ENCODE measurements around the gene CUTA.

The CUTA gene

DNA sequence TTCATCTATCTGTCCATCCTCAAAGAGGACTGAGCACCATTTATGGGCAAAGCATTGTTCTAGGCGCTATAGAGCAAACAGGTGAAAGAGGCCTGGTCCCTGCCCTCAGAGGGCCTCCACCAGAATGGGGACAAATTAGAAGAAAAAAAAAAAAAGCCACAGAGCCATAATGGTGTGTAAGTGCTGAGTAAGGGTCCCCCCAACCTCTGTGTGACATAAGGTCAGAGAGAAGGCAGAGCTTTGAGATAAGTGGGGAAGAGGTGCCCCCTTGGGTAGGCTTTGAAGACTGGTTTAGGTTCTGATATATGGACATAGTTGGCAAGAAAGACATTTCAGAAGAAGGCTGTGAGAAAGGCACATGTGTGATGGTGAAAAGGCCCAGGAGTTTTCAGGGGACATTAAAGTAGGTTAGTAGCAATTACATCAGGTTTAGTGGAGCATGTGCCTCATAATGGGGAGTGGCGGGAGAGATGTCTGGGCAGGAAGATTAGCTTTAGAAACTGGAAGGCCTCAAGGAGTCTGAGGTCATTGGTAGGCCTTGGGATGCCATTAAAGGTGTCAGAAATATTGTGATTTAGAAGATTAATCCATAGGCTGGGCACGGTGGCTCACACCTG is 21.2 kb upstream of the CUTA start:
- DNase-seq: no peak

DNA sequence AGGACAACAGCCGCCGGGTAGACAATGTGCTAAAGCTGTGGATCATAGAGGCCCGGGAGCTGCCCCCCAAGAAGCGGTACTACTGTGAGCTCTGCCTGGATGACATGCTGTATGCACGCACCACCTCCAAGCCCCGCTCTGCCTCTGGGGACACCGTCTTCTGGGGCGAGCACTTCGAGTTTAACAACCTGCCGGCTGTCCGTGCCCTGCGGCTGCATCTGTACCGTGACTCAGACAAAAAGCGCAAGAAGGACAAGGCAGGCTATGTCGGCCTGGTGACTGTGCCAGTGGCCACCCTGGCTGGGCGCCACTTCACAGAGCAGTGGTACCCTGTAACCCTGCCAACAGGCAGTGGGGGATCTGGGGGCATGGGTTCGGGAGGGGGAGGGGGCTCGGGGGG is 19.8 kb upstream of the CUTA start:
- no peak for DNase-seq

DNA sequence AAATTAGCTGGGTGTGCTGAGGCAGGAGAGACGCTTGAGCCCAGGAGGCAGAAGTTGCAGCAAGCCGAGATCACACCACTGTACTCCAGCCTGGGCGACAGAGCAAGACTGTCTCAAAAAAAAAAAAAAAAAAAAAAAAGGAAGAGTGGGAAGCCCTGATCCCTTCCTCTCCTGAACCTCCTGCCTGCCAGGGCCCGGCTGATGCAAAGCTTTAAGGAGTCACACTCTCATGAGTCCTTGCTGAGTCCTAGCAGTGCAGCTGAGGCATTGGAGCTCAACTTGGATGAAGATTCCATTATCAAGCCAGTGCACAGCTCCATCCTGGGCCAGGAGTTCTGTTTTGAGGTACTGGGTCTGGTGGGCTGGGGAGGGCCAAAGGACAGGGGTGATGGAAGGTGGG is 17.1 kb upstream of the CUTA start:
- DNase-seq: no peak

DNA sequence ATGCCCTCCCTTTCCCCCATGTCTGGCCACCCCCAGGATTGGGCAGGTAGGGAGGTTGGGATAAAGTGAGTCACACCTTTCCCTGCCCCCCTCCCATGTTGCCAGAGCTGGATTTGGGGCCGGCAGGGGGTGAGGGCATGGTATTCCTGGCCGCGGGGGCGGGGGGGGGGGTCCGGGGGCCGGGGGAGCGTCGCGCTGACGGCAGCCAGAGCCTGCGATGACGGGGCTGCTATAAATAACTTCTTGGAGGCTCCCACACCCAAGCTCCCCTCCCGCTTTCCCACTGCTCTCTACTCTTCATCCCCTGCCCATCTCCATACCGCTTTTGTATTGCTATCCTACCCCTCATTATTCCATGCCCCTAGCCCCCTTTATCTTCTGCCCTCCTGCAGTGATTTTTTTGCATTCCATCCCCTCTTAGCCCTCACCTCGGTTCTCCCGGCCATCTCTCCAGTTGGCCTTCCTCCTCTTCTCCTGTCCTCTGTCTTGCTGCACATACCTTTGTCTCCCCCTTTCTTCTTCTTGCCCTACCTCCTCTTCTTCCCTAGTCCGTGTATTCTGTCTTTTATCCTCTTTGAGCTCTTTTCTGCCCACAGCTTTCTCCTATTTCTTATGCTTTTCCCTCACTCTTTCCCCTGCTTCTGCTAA is 15.8 kb upstream of the CUTA start:
- DNase-seq: no peak

DNA sequence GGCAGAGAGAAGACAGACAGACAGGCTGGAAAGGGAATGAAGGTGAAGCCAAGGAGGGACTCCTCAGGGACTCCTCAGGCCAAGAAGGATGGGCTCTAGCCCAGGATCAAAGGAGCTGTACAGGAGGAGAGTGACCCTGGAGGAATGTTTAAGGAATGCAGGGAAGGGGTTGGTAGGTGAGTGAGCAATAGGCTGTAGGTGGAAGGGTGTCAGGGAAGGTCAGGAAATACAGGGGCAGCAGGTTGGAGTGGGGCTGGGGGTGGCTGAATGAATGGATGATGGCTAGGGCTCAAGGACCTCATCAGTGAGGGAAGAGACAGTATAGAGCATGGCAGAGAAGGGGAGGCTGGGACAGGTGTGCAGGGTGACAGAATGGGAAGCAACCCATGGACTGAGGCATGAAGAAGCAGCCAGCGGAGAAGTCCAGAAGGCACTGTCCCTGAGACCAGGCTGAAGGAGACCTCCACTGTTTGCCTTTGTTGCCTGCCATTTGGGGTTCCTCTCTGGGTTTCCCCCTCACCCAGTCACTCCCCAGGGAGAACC is 15.2 kb upstream of the CUTA start:
- DNase-seq: no peak

DNA sequence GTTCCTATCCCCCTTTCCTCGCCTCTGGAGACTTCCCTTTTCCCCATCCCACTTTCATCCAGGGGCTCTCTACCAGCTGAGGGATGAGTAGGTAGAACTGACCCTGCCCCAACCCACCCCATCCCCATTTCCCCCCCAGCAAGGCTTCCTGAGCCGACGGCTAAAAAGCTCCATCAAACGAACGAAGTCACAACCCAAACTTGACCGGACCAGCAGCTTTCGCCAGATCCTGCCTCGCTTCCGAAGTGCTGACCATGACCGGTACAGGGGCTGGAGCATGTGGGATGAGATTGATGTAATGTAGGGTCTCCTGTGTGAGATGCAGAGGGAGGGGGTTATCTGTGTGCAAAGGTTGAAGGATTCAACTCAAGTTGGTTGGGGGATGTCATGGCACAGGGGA is 14.6 kb upstream of the CUTA start:
- DNase-seq: no peak

DNA sequence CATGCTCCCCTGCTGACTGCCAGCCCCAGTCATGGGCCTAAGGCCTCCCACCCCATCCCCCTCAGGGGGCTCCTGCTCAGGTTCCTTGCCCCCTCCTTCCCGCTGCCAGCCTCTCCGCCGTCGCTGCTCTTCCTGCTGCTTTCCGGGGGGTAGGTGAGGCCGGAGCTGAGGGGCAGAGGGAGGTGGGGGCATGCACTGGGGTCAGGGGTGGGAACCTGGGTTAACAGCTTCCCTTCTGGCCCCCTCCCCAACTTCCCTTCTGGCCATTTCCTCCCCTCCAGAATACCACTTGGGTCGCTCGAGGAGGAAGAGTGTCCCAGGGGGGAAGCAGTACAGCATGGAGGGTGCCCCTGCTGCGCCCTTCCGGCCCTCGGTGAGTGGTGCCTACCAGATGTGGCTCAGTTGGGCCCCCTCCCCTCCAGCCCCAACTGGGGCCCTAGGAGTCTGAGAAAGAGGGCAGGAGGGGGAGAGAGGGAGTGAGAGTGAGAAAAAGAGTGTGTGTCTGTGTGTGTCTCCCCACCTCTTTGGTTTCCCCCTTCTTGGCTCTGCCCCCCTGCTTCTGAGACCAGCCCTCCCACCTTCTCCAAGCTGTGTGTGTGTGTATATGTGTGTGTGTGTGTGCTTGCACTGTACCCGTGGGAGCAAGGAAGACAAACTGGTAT is 14.1 kb upstream of the CUTA start:
- DNase-seq: peak; percentile 40

DNA sequence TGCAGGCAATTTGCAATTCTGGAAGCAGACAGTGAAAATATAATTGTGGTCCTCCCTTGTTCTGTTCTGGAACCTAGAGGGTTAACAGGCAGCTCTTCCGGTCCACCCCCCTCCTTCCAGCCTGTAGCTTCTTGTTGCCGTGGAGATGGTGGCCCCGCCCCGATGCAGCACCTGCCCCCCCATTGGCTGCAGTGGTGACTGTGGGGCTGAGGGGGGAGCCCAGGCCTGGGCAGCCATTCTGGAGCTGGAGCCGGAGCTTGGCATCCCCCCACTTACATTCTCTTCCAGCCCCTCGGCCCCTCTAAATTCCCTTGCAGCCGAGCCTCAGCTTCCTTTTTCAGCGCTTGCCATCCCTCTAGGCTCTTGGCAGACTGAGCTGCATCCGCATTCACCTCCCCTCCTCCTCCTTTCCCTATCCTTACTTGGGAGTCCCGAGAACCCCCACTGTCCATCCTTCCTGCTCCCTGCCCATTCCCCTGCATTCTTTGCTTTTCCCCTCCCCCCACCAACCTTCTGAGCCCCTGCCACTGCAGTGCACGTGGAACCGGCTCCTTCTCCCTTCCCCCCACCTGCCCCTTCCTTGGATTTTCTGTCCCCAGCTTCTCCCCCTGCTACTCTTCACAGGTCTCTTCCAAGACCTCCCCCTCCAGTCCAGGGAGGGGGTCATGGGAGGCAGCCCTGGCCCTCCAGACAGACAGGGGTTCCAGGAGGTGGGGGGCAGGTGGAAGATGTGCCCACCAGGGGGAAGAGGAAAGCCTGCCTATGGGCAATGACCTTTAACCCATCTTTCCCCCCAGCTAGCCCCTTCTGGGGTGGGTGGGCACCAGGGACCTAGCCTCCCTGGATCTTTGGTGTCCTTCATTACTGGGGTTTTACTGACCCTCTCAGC is 13.3 kb upstream of the CUTA start:
- DNase-seq: peak; percentile 87

DNA sequence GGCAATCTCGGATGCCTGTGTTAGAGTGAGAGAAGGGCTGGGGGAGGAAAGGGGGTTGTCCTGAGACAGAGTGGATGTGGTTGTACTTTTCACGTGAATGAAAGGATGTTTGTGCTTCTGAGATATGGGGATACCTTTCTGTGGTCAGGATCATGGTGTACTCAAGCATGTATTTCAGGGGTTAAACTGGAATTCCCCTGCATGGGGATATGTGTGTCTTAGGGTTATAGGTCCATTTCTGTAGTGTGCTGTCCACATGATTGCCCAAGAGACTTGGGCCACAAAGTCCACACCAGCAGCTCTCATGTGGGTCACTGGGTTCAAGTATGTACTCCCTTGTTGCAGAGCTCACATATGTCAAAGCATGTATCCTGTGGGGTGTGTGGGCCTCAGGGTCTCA is 12.4 kb upstream of the CUTA start:
- no peak for DNase-seq

DNA sequence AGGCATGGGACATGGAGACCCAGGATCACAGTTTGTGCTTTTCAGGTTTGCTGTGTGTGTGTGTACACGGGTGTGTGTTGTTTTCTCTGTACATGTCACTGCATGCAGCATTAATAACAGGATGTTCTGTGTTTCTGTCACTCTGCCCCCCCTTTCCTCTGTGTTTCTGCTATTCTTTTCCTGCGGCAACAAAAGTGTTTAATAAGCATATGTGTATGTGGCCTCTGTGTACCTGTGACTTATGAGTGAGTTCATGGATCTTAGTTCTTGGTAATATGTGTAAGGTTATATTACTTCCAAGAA is 11.8 kb upstream of the CUTA start:
- DNase-seq: no peak

DNA sequence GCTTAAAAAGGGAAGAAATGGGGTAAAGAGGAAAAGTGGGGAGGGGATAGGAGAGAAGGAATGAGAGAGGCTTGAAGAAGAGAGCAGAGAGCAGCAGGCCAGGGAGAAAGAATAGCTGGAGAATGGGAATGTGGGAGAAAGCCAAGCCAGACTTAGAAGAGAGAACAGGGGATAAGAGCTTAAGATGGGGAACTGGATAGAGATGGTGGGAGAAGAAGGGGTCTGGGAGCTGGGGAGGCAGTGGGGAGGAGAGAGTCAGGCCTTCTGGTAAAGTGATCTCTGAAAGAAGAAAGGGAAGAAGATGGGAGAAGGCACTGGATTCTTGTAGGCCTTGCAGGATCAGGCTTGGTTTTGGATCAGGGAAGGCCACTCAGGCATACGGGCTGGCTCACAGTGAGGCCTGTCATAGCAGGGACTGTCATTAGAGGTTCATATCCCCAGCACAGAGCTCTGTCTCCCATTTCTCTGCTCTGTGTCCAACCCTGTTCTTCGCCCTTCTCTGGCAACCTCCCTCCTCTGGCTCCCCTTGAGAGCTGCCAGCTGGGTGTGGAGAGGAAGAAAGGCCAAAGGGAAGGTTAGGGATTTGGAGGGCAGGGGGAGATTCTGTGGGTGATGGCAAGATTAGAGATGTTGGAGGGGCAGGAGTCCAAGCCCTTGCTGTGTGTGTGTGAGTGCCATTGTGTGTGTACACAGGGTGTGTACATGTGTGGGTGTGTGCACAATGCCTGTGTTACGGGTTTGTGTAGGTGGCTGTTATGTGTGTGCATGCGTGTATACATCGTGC is 11.3 kb upstream of the CUTA start:
- no peak for DNase-seq

DNA sequence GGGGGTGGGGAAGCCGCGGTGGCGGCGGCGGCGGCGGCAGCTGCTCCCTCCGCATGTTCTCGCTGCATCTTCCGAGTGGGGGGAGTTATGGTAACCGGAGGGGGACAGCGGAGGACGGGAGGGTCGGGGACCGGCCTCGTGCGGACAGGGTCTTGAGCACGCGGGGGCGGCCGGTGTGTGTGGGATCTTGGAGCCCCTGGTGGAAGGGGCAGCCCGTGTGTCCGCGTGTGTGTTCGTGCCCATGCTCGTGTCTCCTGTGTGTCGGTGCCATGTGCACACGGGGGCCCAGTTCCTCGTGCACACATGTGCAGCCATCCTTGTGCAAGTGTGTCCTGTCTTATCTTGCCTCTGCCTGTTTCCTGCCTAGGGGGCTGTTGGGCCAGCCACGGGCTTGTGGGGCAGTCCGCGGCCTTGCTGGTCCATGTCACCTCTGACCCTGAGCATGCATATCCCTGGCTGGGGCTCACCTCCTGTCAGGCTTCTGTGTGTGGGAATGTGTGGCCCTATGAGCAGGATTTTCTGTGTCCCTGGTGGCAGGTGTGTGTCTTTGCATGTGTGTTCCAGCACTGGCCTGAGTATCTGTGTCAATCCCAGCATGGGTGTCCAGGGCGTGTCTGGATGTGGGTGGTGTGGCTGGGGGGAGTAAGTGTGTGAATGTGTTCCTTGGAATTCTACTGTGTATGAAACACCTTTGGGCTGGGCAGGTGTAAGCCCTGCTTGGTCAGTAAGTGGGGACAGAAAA is 10.5 kb upstream of the CUTA start:
- DNase-seq: no peak

DNA sequence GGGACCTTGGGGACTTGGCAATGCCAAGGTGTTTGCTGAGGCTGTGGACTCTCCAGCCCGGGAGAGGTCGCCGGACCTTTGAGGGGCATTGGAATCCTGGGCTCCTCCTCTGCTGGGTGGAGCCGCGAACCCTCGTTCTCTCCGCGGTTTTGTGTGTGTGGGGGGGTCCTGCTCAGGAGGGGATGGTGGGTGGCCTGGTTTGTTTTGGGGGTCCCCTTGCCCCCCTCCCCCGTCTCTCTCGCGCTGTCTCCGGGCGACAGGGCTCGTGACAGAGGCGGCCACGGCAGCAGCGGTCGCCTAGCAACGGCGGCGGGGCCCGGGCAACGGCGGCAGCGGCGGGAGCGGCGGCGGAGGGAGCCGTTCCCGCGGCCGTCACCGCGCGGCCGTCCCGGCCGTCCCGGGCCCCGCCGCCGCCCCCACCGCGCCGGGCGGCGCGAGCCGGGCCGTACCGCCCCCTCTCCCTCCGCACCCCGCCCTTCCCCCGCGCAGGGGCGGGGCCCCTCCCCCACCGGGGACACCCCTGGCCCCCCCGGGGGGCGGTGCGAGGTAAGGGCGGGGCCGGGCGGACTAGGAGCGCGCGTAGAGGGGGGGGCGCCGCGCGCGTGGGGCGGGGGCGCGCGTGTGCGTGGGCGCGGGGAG is 9.8 kb upstream of the CUTA start:
- DNase-seq: peak; percentile 69

DNA sequence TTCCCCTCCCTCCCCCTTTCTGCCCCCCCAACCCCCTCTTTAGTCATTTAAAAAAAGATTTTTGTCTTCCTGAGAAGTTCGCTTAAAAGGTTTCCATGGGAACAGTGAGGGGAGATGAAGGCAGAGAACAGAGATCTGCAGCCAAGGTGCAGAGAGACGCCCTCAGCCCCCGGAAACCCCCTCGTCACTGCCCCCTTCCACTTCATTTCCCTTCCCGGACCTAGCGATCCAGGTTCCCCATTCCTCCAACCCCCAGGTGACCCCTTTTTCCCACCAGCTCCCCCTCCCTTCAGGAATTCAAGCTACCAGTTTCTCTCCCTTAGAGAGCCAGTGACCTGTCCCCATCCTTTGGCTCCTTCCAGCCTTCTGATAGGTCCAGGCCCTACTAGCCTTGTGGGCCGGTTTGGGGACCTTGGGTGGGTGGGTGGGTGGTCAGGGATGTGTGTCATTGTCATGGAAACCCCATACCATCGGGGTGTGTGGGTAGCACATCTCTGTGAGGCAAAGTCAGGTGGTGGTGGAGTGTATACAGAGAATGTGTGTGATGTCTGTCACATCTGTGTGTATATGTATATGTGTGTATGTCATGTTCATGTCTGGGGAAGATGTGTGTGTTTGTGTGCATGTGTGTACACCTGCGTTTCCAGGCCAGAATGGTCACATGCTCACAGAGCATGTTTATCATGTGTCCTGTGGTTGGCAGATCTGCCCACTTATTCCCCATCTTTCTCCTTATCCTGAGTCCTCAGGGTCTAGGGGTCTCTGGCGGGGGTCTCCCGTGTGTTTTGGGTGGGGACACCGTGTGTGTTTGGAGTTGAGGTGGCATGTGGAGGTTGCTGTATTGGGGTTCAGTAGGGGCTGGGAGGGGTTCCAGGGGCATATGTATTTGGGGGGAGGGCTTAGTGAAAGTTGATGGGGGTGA is 8.9 kb upstream of the CUTA start:
- peak; percentile 59 for DNase-seq

DNA sequence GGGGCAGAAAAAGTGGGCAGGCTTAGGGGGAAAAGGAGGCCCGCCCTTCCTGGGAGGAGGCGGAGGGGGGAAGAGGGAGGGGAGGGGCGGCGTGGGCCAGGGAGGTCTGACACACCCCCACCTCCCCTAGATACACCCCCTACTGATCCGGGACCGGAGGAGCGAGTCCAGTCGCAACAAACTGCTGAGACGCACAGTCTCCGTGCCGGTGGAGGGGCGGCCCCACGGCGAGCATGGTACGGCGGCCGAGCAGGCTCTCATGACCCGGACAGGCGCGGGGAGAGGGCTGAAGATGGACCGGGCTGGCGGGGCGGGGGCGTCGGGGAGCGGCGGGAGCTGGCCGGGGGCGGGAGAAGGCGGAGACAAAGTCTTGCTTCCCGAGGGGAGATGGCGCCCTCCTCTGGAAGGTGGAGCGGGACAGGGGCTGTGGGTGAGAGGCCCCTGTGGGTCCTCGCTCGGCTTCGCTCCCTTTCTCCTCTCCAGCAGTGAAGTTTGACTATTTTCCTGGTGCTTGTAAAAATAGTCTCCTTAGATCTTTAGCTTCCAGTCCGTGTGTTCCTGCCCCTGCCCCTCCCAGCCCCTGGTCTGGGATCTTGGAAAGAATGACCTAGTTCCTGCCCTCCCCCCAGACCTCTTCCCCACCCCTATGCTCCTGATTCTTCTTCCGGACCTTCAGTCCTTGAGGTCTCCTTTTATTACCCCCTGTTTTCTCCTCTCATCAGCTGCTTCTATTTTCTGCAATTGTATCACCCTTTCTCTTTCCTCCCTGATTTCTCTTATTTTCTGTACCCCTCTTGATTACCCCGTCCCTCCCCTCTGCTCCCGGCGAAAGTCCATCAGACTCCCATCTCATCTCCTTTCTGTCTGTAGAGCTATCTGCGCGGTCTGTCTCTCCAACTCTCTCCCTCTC is 8.0 kb upstream of the CUTA start:
- peak; percentile 89 for DNase-seq

DNA sequence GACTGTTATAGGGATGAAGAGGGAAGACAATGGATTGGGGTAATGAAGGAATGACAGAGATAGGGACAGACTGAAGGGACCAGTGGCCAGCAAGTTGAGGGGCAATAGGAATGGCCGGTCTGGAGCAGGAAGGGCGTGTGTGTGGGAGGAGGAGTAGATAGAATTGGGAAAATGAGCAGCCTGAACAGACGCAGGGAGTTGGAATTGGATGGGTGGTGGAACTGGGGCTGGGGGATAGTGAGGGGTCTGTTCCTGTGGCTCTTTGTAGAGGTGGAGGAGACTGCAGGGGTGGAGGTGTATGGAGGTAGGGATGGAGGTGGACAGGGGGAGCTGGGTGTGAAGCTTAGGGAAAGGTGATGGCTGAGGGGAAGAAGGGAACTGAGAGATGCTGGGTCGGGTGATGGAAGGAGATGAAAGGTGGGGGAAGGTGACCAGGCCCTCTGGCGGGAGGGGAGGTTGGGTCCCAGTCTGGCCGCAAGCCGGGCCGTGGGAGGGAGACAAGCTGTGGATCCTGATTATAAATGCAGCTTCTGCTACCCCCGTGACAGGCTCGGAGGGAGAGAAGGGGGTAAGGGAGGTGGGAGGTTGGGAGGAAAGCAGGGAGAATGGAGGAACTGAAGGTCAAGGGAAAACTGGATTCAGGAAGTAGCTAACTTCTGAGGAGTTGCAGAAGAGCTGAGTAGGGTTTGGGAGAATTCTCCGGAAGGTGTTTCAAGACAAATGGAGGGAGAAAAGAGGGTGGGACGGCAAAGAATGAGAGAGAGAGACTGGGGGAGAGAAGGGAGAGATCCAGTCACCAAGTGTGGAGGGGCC is 7.2 kb upstream of the CUTA start:
- no peak for DNase-seq

DNA sequence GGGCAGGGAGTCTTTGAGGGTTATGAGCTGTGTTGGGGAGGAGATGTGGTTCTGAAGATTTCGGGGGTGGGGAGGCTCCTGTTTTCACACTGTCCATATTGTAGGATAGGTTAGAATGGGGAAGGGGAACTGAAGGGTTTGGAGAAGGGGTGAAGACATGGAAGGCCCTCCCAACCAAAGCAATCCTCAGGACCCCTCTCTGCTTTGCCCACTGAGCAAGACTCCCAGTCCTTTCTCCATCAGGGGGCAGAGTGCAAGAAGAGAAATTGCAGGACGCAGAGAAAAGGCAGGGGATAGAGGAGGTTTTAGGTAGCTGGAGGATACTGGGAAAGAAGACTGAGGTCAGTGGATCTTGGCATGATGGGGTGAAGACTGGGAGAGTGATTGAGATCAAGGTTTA is 5.9 kb upstream of the CUTA start:
- DNase-seq: no peak

DNA sequence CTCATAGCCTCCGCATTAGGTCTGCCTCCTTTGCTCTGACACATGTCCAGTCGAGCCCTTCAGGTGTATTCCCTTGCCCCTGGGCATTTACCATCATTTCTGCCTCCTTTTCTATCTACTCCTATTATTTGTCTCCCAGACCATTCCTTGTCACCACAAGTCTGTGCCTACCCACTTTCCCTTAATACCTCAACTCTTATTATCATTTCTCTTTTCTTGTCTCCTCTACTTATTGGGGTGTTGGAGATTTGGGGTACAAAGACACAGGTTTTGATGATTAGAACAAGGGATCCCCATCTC is 3.4 kb upstream of the CUTA start:
- DNase-seq: no peak

Measured in CD4-positive, alpha-beta T cell treated with Interferon gamma for 1 hour (primary cell).